Measurements from ENCODE around the gene EPB41L4B. TPM values are rescaled to one million over a fixed set of nuclear protein-coding genes. Genes with fewer than 3 reads are reported as not detected.
A peak's percentile ranks its signal among the peaks of the same experiment; 100 is the strongest.

Gene EPB41L4B
- total RNA-seq, 1 experiment from 2014 or later, result 20.2 TPM

DNA sequence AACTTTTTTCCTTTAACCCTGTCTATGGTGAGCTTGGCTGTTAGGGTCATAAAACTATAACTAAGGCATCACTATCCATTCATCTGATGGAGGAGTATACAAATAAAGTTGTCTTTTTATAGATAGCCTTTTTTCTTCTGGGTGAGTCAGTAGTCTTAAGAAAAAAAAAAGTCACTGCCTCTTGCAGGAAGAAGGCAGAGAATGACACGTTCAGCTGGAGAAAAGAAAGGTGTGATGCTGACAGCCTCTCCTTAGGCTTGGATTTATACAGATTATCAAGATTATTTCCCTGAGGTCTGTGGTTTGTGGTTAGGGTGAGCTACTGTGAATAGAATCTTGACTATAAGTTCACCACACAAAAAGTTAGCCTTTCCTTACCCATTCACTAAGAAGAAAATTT, 23.0 kb downstream of the EPB41L4B start:
- Mint-ChIP-seq H3K4me1 (ENCODE audit: insufficient read depth, unreplicated experiment) (peaks cover 11% of the 10 kb centered on the region), H3K9me3 (ENCODE audit: unreplicated experiment) (no peaks in the 10 kb centered on the region), H3K27ac (ENCODE audit: low read depth, unreplicated experiment) (peak overlapping the region; percentile 39), H3K4me3 (ENCODE audit: unreplicated experiment) (no peak overlapping the region), H3K27me3 (ENCODE audit: insufficient read depth, unreplicated experiment) (no peaks in the 10 kb centered on the region), H3K36me3 (ENCODE audit: insufficient read depth, unreplicated experiment) (no peaks in the 10 kb centered on the region)
- DNase-seq (ENCODE audit: unreplicated experiment), result peak; percentile 67
- TF ChIP-seq, protein P1, sequence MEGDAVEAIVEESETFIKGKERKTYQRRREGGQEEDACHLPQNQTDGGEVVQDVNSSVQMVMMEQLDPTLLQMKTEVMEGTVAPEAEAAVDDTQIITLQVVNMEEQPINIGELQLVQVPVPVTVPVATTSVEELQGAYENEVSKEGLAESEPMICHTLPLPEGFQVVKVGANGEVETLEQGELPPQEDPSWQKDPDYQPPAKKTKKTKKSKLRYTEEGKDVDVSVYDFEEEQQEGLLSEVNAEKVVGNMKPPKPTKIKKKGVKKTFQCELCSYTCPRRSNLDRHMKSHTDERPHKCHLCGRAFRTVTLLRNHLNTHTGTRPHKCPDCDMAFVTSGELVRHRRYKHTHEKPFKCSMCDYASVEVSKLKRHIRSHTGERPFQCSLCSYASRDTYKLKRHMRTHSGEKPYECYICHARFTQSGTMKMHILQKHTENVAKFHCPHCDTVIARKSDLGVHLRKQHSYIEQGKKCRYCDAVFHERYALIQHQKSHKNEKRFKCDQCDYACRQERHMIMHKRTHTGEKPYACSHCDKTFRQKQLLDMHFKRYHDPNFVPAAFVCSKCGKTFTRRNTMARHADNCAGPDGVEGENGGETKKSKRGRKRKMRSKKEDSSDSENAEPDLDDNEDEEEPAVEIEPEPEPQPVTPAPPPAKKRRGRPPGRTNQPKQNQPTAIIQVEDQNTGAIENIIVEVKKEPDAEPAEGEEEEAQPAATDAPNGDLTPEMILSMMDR (IDR thresholded peaks at IDR 0.05; ENCODE audit: unreplicated experiment), result no peak
- ChIA-PET CTCF (interaction anchor here (0.6 to 1.3 kb wide), 6 partner anchors 11 to 54 kb away, joined by 3 to 4 read pairs (median 3); no protein-coding TSS in a partner anchor), POLR2A (interaction anchor here (1.0 to 1.8 kb wide), 5 partner anchors 11 to 66 kb away, joined by 3 to 8 read pairs (median 5); no protein-coding TSS in a partner anchor)
- no TSS peak for BruUV-seq (replicated peaks)
- intact Hi-C loops (cut with micrococcal nuclease), result loop anchor here (1.0 kb wide), 1 partner anchor 18 kb away; no protein-coding TSS in a partner anchor

DNA sequence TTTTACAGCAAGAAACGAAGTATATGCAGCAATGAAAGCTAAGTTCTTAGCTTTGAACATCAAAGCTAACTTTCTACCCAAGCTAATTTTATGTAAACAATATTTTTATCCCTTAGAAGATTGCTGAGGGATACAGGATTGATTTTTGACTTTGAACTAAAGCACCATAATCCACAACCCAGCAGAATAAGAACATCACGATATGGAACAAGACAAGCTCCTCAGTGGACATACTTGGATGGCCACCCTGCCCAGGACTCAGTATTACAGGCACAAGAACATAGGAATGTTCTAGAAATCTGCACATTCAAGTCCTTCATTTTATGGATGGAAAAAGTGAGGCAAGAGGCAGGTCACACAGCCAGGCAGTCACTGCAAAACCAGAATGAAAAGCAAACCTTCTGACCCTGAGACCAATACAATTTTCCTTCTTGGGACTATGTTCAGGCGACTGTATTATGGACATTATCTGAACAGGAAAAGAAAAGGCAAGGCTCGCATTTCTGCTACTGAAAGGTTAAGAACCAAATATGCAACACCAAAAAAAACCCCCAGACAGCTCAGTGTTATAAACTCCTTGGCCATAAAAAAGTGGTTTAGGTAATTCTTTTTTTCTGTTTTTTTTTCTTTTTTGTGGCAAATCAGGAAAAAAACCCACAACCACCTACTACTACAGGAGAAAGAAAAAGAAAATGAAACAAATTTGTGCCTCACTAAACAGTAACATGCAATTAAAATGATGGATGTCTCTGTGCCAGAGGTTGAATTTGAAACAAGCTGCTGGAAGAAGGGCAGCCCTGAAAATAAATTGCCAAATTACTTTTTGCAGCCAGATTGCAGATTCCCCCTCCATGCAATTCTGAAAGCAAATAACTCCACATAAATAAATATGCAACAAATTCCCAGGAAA, 25.4 kb downstream of the EPB41L4B start:
- DNase-seq (ENCODE audit: unreplicated experiment), result no peak
- POLR2A ChIA-PET, result interaction anchor here (1.3 kb wide), 1 partner anchor 21 kb away, joined by 3 read pairs; no protein-coding TSS in a partner anchor
- Mint-ChIP-seq H3K4me3 (ENCODE audit: unreplicated experiment) (no peak overlapping the region), H3K9me3 (ENCODE audit: unreplicated experiment) (no peaks in the 10 kb centered on the region), H3K27ac (ENCODE audit: low read depth, unreplicated experiment) (no peak overlapping the region), H3K36me3 (ENCODE audit: insufficient read depth, unreplicated experiment) (no peaks in the 10 kb centered on the region), H3K4me1 (ENCODE audit: insufficient read depth, unreplicated experiment) (peaks cover 10% of the 10 kb centered on the region), H3K27me3 (ENCODE audit: insufficient read depth, unreplicated experiment) (no peaks in the 10 kb centered on the region)
- TF ChIP-seq, protein P1 (IDR thresholded peaks at IDR 0.05; ENCODE audit: unreplicated experiment), result no peak
- BruUV-seq (replicated peaks), result no TSS peak
- intact Hi-C loops (cut with micrococcal nuclease), result no loop called here
- CTCF ChIA-PET, result interaction anchor here (0.5 to 0.8 kb wide), 3 partner anchors 60 to 281 kb away, joined by 3 read pairs; no protein-coding TSS in a partner anchor

DNA sequence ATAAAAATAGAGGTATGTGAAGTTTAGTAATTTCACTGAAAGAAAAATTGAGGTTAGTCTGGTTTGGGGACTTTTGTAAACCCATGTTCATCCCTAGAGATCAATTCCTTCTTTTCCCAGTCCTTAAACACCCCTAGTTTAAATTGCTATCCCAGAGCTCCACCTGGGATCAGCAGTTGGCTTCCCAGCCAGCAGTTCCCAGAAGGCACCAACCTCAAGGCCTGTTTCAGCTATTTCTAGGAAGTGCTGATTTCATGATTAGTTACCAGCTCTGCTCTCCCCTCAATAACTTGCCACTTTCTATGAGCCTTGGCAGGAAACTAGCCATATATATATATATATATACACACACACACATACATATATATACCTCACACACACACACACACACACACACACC, 30.5 kb downstream of the EPB41L4B start:
- H3K4me3 Mint-ChIP-seq (ENCODE audit: unreplicated experiment), result no peak overlapping the region
- no peaks in the 10 kb centered on the region for H3K36me3 Mint-ChIP-seq (ENCODE audit: insufficient read depth, unreplicated experiment)
- no TSS peak for BruUV-seq (replicated peaks)
- CTCF ChIA-PET, result no interaction called here
- H3K9me3 Mint-ChIP-seq (ENCODE audit: unreplicated experiment), result no peaks in the 10 kb centered on the region
- no peaks in the 10 kb centered on the region for H3K27me3 Mint-ChIP-seq (ENCODE audit: insufficient read depth, unreplicated experiment)
- DNase-seq (ENCODE audit: unreplicated experiment), result no peak
- TF ChIP-seq, protein P1 (IDR thresholded peaks at IDR 0.05; ENCODE audit: unreplicated experiment), result no peak
- intact Hi-C loops (cut with micrococcal nuclease), result no loop called here
- POLR2A ChIA-PET, result interaction anchor here (0.5 kb wide), 1 partner anchor 71 kb away, joined by 3 read pairs; no protein-coding TSS in a partner anchor
- peaks cover 22% of the 10 kb centered on the region for H3K4me1 Mint-ChIP-seq (ENCODE audit: insufficient read depth, unreplicated experiment)
- H3K27ac Mint-ChIP-seq (ENCODE audit: low read depth, unreplicated experiment), result no peak overlapping the region

DNA sequence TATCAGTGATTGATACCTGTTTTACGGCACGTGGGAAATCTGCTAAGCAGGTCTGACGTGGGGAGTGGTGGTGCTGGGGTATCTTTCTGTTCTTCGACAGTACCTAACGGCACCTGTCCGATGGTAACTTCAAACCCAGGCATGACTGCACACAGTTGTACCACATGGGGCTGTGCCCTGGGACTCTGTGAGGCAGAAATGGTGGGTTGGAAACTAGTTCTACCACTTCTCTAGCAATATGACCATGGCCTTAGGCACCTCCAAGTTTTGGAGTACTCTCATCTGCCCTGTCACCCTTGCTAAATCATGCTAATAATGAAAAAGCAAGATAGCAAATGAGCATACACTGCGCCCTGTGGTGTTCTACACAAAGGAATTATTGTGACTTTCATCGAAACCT, 30.9 kb downstream of the EPB41L4B start:
- Mint-ChIP-seq H3K4me1 (ENCODE audit: insufficient read depth, unreplicated experiment) (peaks cover 22% of the 10 kb centered on the region), H3K4me3 (ENCODE audit: unreplicated experiment) (no peak overlapping the region), H3K36me3 (ENCODE audit: insufficient read depth, unreplicated experiment) (no peaks in the 10 kb centered on the region), H3K9me3 (ENCODE audit: unreplicated experiment) (no peaks in the 10 kb centered on the region), H3K27ac (ENCODE audit: low read depth, unreplicated experiment) (no peak overlapping the region), H3K27me3 (ENCODE audit: insufficient read depth, unreplicated experiment) (no peaks in the 10 kb centered on the region)
- POLR2A ChIA-PET, result interaction anchor here (0.5 kb wide), 1 partner anchor 70 kb away, joined by 3 read pairs; no protein-coding TSS in a partner anchor
- intact Hi-C loops (cut with micrococcal nuclease), result no loop called here
- CTCF ChIA-PET, result no interaction called here
- DNase-seq (ENCODE audit: unreplicated experiment), result no peak
- TF ChIP-seq, protein P1 (IDR thresholded peaks at IDR 0.05; ENCODE audit: unreplicated experiment), result no peak
- no TSS peak for BruUV-seq (replicated peaks)

All from MCF 10A (cell line).